D721Med (cell line): Measurements from ENCODE around the gene SUCLG1.

ENCODE experiments used
- DNase-seq: peaks from one replicate; pipeline ENCODE4 v3.0.0; 2011; ENCODE audit warnings: low spot score; ENCODE audit not compliant: insufficient read length
- FAIRE-seq: peaks from 2 replicates; lab custom pipeline; 2011; peaks lifted over from hg19 to GRCh38; lab: Jason Lieb, UNC
- TF ChIP-seq, protein P1 (sequence below): IDR thresholded peaks from 2 replicates; pipeline ENCODE4 v1.5.1; 2012; ENCODE audit warnings: mild to moderate bottlenecking, control low read depth; ENCODE audit not compliant: insufficient read depth; ENCODE audit errors: missing control alignments

SUCLG1 gene

DNA sequence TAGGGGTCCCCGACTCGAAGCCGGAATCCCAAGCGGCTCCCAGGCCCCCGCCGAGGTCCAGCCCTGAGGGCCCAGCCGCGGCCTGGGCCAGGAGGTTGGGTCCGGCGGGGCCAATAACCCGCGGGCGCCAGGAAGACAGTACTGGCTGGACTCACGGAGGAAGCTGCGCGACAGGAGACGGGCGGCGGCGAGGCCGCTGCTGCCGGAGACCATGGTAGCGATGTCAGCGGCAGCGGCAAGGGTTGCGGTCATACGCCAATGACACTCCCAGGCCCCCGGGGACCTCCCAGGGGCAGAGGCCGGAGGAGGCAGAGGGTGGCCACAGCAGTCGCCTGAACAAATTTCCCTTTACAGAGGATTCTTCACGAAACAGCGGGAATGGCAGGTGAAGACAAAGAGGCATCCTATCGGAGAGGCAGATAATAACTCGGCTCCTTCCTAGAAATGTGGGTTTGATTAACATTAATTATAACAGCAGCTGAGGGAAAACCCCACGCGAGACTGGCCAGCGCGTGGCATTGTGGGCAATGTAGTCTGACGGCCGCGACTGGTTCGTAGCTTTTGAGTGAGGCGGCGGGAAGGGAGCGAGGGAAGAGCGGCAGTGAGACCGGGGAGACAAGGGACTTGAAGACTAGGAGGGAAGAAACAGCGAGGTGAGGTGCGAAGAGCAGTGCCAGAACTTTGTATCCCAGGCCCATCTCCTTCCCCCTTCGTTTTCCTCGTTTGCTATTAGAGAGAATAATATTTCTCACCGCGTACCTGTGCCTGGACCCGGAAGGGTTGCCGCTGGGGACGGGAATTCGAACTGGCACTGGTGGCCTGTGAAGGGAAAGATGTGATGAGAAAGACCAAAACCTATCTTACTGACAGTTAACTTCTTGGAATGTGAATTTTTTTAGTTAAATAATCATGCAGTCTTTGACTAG, at the start of gene SUCLG1:
Gene SUCLG1, minus strand, starts transcription at position 263 of the 926 bp plus-strand sequence. Its CDS starts 11 bp downstream, at position 252.
- DNase-seq (peak; percentile 39), FAIRE-seq (no peak)

DNA sequence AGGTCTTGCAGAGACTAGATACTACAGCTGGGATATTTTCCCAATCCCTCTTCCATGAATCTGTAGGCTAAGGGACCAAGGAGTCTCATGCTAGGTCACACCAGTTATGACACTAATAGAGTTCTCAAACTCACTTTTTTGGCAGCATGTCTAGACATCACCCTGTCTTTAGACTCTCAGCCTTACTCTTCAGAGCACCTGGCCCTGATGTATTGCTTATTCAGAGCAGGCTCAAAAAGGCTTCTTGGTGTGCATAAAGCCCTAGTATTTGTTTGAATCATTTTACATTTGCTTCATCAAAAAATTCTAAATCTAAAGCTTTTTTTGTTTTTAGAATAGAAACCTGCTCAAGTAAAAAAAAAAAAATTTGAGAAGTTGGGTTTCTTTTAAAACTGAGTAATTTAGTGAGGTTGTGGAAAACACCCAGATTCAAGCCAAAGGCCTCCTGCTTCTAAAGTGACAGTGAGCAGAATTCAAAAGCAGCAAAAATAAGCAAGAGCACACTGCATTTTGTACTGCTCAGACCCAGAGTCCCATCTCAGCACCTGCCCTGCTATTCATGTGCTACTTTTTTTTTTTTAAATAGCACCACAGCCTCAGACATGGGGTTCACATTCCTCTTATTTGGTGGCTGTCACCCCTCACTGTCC, 39.2 kb upstream of the SUCLG1 start:
- FAIRE-seq: no peak
- no peak for DNase-seq
- TF ChIP-seq, protein P1, sequence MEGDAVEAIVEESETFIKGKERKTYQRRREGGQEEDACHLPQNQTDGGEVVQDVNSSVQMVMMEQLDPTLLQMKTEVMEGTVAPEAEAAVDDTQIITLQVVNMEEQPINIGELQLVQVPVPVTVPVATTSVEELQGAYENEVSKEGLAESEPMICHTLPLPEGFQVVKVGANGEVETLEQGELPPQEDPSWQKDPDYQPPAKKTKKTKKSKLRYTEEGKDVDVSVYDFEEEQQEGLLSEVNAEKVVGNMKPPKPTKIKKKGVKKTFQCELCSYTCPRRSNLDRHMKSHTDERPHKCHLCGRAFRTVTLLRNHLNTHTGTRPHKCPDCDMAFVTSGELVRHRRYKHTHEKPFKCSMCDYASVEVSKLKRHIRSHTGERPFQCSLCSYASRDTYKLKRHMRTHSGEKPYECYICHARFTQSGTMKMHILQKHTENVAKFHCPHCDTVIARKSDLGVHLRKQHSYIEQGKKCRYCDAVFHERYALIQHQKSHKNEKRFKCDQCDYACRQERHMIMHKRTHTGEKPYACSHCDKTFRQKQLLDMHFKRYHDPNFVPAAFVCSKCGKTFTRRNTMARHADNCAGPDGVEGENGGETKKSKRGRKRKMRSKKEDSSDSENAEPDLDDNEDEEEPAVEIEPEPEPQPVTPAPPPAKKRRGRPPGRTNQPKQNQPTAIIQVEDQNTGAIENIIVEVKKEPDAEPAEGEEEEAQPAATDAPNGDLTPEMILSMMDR: no peak

More for the DNA sequence above, at the start of gene SUCLG1:
- TF ChIP-seq, protein P1: no peak

DNA sequence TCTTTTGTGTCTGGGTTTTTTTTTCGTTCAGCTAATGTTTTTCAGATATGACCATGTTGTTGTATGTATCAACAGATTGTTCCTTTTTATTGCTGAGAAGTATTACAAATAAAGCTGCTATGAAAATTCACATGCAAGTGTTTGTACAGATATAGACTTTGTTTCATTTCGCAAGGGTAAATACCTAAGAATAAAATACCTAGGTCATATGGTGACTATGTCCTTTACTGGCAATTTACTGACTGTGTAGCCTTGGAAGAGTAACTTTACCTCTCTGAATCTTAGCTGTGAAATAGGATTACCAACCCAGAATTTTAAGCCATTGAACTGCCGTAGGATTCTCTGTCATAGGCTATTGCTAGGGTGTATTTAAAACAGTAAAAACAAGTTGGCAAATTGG, 38.2 kb upstream of the SUCLG1 start:
- TF ChIP-seq, protein P1: no peak
- FAIRE-seq (no peak), DNase-seq (no peak)

DNA sequence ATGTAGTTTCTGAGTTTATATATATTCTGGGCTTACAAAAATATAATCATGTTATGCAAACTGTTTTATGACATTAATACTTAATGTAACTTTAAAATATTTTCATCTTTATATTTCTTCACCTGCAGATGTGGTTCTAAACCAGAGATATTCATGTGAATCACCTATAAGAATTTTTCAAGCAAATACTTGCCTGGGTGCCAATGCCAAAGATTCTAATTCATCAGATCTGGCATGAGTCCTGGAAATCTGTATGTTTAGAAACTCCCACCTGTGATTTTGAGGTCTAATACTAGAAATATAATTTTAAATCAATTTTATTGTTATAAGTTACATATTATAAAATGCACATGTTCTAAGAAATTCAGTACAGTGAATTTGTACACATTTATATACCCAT, 37.3 kb upstream of the SUCLG1 start:
- TF ChIP-seq, protein P1: no peak
- FAIRE-seq (no peak), DNase-seq (no peak)

DNA sequence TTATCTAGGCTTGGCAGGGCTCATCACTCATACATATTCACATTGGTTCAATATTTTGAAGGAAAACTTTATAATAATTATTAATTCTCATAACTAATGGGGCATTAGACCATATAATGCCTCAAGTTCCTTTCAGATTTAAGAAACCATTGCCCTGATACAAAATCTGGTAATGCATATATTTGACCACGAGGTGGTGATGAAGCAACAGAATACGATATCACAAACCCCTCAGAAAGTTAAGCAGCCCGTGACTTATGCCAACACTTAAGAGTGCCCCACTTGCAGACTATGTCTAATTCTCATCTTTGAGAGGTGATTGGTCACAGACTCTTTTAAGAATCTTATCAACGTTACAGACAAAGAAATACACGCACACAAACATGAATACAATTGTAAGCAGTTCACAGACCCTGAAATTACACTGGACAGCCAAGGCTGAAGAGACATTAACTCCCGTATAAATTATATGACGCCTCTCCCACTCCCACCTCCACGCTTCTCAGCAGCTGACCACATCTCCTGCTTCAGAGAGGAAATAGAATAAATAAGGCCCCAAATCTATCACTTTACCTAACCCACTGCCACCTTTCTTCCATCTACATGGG, 36.6 kb upstream of the SUCLG1 start:
- DNase-seq (no peak), FAIRE-seq (peak; percentile 83)
- TF ChIP-seq, protein P1: peak; percentile 75

DNA sequence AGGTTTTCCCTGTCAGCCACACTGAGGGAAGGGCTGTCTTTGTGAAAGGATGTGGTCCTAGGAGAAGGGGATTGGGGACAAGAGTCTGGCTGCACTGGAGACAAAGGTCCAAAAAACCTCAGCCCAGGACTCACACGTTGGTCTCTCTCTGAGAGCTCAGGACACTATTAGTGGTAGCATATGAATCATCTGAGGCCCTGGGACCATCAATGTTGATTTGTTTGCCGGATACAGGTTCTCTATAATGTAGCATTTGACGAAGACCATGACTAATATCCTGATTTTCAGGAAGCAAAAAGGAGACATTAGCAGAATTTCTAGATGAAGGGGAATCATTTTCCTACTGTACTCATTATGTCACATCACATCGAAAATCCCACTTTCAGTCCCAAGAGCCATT, 35.0 kb upstream of the SUCLG1 start:
- FAIRE-seq (no peak), DNase-seq (no peak)
- TF ChIP-seq, protein P1: no peak
